Measurements from ENCODE around the gene NEB. TPM values are rescaled to one million over a fixed set of nuclear protein-coding genes. Genes with fewer than 3 reads are reported as not detected.

The NEB gene
- total RNA-seq, 1 experiment from 2014 or later = 0.33 TPM

- DNase-seq (ENCODE audit: unreplicated experiment) = no peak
- peaks cover 6% of the 10 kb centered on the region for H3K36me3 Mint-ChIP-seq (ENCODE audit: insufficient read depth, unreplicated experiment)
- CTCF ChIA-PET = interaction anchor here (0.6 to 0.7 kb wide), 2 partner anchors 11 to 54 kb away, joined by 3 read pairs; no protein-coding TSS in a partner anchor
- H3K4me3 Mint-ChIP-seq (ENCODE audit: unreplicated experiment) = no peak overlapping the region
- no peak for TF ChIP-seq CTCF (IDR thresholded peaks at IDR 0.05; ENCODE audit: unreplicated experiment)
- H3K27ac Mint-ChIP-seq (ENCODE audit: low read depth, unreplicated experiment) = no peak overlapping the region
- H3K9me3 Mint-ChIP-seq (ENCODE audit: unreplicated experiment) = no peaks in the 10 kb centered on the region
- peaks cover 13% of the 10 kb centered on the region for H3K4me1 Mint-ChIP-seq (ENCODE audit: insufficient read depth, unreplicated experiment)
- intact Hi-C loops (cut with micrococcal nuclease) = no loop called here
- H3K27me3 Mint-ChIP-seq (ENCODE audit: insufficient read depth, unreplicated experiment) = no peaks in the 10 kb centered on the region
- BruUV-seq (replicated peaks) = no TSS peak
- POLR2A ChIA-PET = no interaction called here
Measured at GRCh38 chr2:151770995-151771394, 36.7 kb upstream of the NEB start.

GRCh38 chr2:151769606-151770005 is 35.3 kb upstream of the NEB start:
- ChIA-PET POLR2A (no interaction called here), CTCF (no interaction called here)
- BruUV-seq (replicated peaks) = no TSS peak
- intact Hi-C loops (cut with micrococcal nuclease) = no loop called here
- no peak overlapping the region for H3K4me3 Mint-ChIP-seq (ENCODE audit: unreplicated experiment)
- H3K4me1 Mint-ChIP-seq (ENCODE audit: insufficient read depth, unreplicated experiment) = peaks cover 4% of the 10 kb centered on the region
- H3K36me3 Mint-ChIP-seq (ENCODE audit: insufficient read depth, unreplicated experiment) = no peaks in the 10 kb centered on the region
- TF ChIP-seq CTCF (IDR thresholded peaks at IDR 0.05; ENCODE audit: unreplicated experiment) = no peak
- no peak overlapping the region for H3K27ac Mint-ChIP-seq (ENCODE audit: low read depth, unreplicated experiment)
- DNase-seq (ENCODE audit: unreplicated experiment) = no peak
- H3K9me3 Mint-ChIP-seq (ENCODE audit: unreplicated experiment) = no peaks in the 10 kb centered on the region
- no peaks in the 10 kb centered on the region for H3K27me3 Mint-ChIP-seq (ENCODE audit: insufficient read depth, unreplicated experiment)

- Mint-ChIP-seq H3K9me3 (ENCODE audit: unreplicated experiment) (no peaks in the 10 kb centered on the region), H3K36me3 (ENCODE audit: insufficient read depth, unreplicated experiment) (no peaks in the 10 kb centered on the region), H3K4me1 (ENCODE audit: insufficient read depth, unreplicated experiment) (no peaks in the 10 kb centered on the region), H3K27ac (ENCODE audit: low read depth, unreplicated experiment) (no peak overlapping the region), H3K27me3 (ENCODE audit: insufficient read depth, unreplicated experiment) (no peaks in the 10 kb centered on the region), H3K4me3 (ENCODE audit: unreplicated experiment) (no peak overlapping the region)
- CTCF ChIA-PET = no interaction called here
- no TSS peak for BruUV-seq (replicated peaks)
- POLR2A ChIA-PET = no interaction called here
- TF ChIP-seq CTCF (IDR thresholded peaks at IDR 0.05; ENCODE audit: unreplicated experiment) = no peak
- intact Hi-C loops (cut with micrococcal nuclease) = no loop called here
- DNase-seq (ENCODE audit: unreplicated experiment) = no peak
Measured at GRCh38 chr2:151767536-151767935, 33.3 kb upstream of the NEB start.

GRCh38 chr2:151766437-151767153 is 32.3 kb upstream of the NEB start:
- no peak for DNase-seq (ENCODE audit: unreplicated experiment)
- intact Hi-C loops (cut with micrococcal nuclease) = no loop called here
- peak overlapping the region; percentile 25 for H3K27ac Mint-ChIP-seq (ENCODE audit: low read depth, unreplicated experiment)
- H3K4me3 Mint-ChIP-seq (ENCODE audit: unreplicated experiment) = no peak overlapping the region
- H3K4me1 Mint-ChIP-seq (ENCODE audit: insufficient read depth, unreplicated experiment) = no peaks in the 10 kb centered on the region
- ChIA-PET CTCF (interaction anchor here (1.1 to 2.5 kb wide), 2 partner anchors 237 to 259 kb away, joined by 3 to 12 read pairs; no protein-coding TSS in a partner anchor), POLR2A (no interaction called here)
- no peak for TF ChIP-seq CTCF (IDR thresholded peaks at IDR 0.05; ENCODE audit: unreplicated experiment)
- no TSS peak for BruUV-seq (replicated peaks)
- no peaks in the 10 kb centered on the region for H3K9me3 Mint-ChIP-seq (ENCODE audit: unreplicated experiment)
- H3K27me3 Mint-ChIP-seq (ENCODE audit: insufficient read depth, unreplicated experiment) = no peaks in the 10 kb centered on the region
- no peaks in the 10 kb centered on the region for H3K36me3 Mint-ChIP-seq (ENCODE audit: insufficient read depth, unreplicated experiment)
